B cell (primary cell): ENCODE measurements around the gene DNAH10. TPM values are rescaled to one million over a fixed set of nuclear protein-coding genes. Genes with fewer than 3 reads are reported as not detected.

Source experiments
- ATAC-seq: fragments of 200-7000 bp; cut with Tn5 transposase; one replicate; pipeline ENCODE4 v1.10.0; 2021; ENCODE audit warnings: low read depth, mild to moderate bottlenecking, moderate number of reproducible peaks, moderate library complexity
- CTCF ChIA-PET: fragments of 350-600 bp; sonication (Branson Sonifier 250); formaldehyde crosslinking; loops from one replicate; lab custom pipeline; 2021; ENCODE audit warnings: antibody characterized with exemption, inconsistent platforms; lab: Charles Lee
- POLR2A ChIA-PET: fragments of 350-600 bp; sonication (Branson Sonifier 250); formaldehyde crosslinking; loops from one replicate; lab custom pipeline; 2021; ENCODE audit warnings: antibody characterized with exemption; lab: Charles Lee
- DNase-seq: peaks from one replicate; pipeline ENCODE4 v3.0.0; 2013
- H2AFZ ChIP-seq: 2 replicates; pipeline ENCODE4 v1.6.1; 2012; ENCODE audit warnings: mild to moderate bottlenecking, low read depth, low read length; ENCODE audit not compliant: insufficient read depth, poor library complexity, severe bottlenecking
- H3K27ac ChIP-seq, 2 donors: 1 replicate in 1 of 2; 2 replicates in 1 of 2; pipeline ENCODE4 v1.5.1; 2012 to 2013; ENCODE audit warnings: low read length in 2 of 2, mild to moderate bottlenecking in 2 of 2, moderate library complexity in 1 of 2
- H3K27me3 ChIP-seq, 4 experiments: fragments of 200-600 bp in 1 of 4; sonication (generic) in 1 of 4; replicated peaks in 1 of 4; 1 replicate in 2 of 4; 2 replicates in 2 of 4; pipeline versions ENCODE4 v1.6.1 to v1.7.0; 2013 to 2016; ENCODE audit warnings: low read length in 3 of 4, mild to moderate bottlenecking in 2 of 4, mixed read lengths in 1 of 4, moderate library complexity in 1 of 4; ENCODE audit not compliant: insufficient read depth in 4 of 4, control insufficient read depth in 3 of 4; ENCODE audit errors: control extremely low read depth in 1 of 4
- H3K36me3 ChIP-seq, 2 experiments: replicated peaks in 1 of 2; 1 replicate in 1 of 2; 2 replicates in 1 of 2; pipeline versions ENCODE4 v1.6.1 to v1.7.1; 2013; ENCODE audit warnings: low read length in 1 of 2; ENCODE audit not compliant: insufficient read depth in 2 of 2, control insufficient read depth in 1 of 2; ENCODE audit errors: control extremely low read depth in 1 of 2, extremely low read depth in 1 of 2
- H3K4me1 ChIP-seq, 2 donors: fragments of 200-600 bp in 1 of 2; sonication (generic) in 1 of 2; 1 replicate in 1 of 2; 2 replicates in 1 of 2; pipeline versions ENCODE4 v1.5.1 to v1.6.1; 2013 to 2017; ENCODE audit warnings: low read length in 2 of 2; ENCODE audit not compliant: control insufficient read depth in 2 of 2, insufficient read depth in 2 of 2
- H3K4me2 ChIP-seq: replicated peaks from 2 replicates; pipeline ENCODE3; 2012; ENCODE audit warnings: mild to moderate bottlenecking, low read depth, low read length; ENCODE audit not compliant: poor library complexity, severe bottlenecking
- H3K4me3 ChIP-seq, 5 experiments: fragments of 200-600 bp in 1 of 5; sonication (generic) in 1 of 5; 1 replicate in 3 of 5; 2 replicates in 2 of 5; pipeline versions ENCODE4 v1.5.1 to v1.7.0; 2011 to 2016; ENCODE audit warnings: low read length in 4 of 5, mild to moderate bottlenecking in 4 of 5, low read depth in 2 of 5, control low read depth in 1 of 5, moderate library complexity in 1 of 5; ENCODE audit not compliant: insufficient read depth in 1 of 5; ENCODE audit errors: control extremely low read depth in 1 of 5, extremely low read depth in 1 of 5
- H3K79me2 ChIP-seq: fragments of 200-600 bp; sonication (generic); one replicate; pipeline ENCODE4 v1.6.0; 2016; ENCODE audit warnings: low read length; ENCODE audit not compliant: control insufficient read depth, insufficient read depth
- H3K9ac ChIP-seq: fragments of 200-600 bp; sonication (generic); 2 replicates; pipeline ENCODE4 v1.6.1; 2017; ENCODE audit warnings: mild to moderate bottlenecking, low read length, moderate library complexity
- H3K9me3 ChIP-seq, 3 donors: one replicate each; pipeline versions ENCODE4 v1.6.1 to v1.7.1; 2013; ENCODE audit warnings: low read length in 2 of 3; ENCODE audit not compliant: control insufficient read depth in 2 of 3, insufficient read depth in 1 of 3; ENCODE audit errors: control extremely low read depth in 1 of 3
- H4K20me1 ChIP-seq: 2 replicates; pipeline ENCODE4 v1.6.0; 2012; ENCODE audit warnings: mild to moderate bottlenecking, low read length; ENCODE audit not compliant: insufficient read depth, control insufficient read depth, poor library complexity, severe bottlenecking
- H3K27ac Mint-ChIP-seq: one replicate; pipeline ENCODE4 v1.8.0; 2021; ENCODE audit warnings: mixed read lengths
- H3K27me3 Mint-ChIP-seq: one replicate; pipeline ENCODE4 v1.8.0; 2021; ENCODE audit warnings: mixed read lengths
- H3K4me1 Mint-ChIP-seq: one replicate; pipeline ENCODE4 v1.8.0; 2021; ENCODE audit warnings: mixed read lengths
- H3K4me3 Mint-ChIP-seq: one replicate; pipeline ENCODE4 v1.8.0; 2021; ENCODE audit warnings: mixed read lengths
- H3K9me3 Mint-ChIP-seq: one replicate; pipeline ENCODE4 v1.8.0; 2022; ENCODE audit warnings: mixed read lengths; ENCODE audit not compliant: insufficient read depth
- CTCF ChIP-seq: fragments of 200-600 bp; IDR thresholded peaks from one replicate; pipeline ENCODE4 v1.8.0; 2022; ENCODE audit warnings: antibody characterized with exemption, mild to moderate bottlenecking
- EZH2 ChIP-seq: IDR thresholded peaks from 2 replicates; pipeline ENCODE4 v1.6.1; 2012; ENCODE audit warnings: borderline replicate concordance, low read depth, mild to moderate bottlenecking, moderate library complexity, low read length; ENCODE audit not compliant: insufficient read depth, poor library complexity, severe bottlenecking
- WGBS: methylation state at CpG from one replicate; pipeline ENCODE4 v1.1.5; 2013; ENCODE audit warnings: missing lambda C conversion rate; ENCODE audit not compliant: insufficient coverage; 5-methylcytosine and 5-hydroxymethylcytosine counted together
- intact Hi-C: fragments of 100-400 bp; cut with micrococcal nuclease; formaldehyde crosslinking; loops from one replicate; pipeline ENCODE4 v1.10.0; 2022
- polyA plus RNA-seq: library from polyadenylated mRNA; depleted of rRNA; stranded (reverse); fragments of >200 nt; gene quantifications from 2 replicates; pipeline ENCODE4 v1.2.3, GENCODE V29; 2012
- total RNA-seq, 2 donors: library from RNA; stranded (reverse); fragments of 120-200 nt in 1 of 2; gene quantifications; 1 replicate in 1 of 2; 2 replicates in 1 of 2; pipeline versions ENCODE4 v1.2.3 to v1.2.4, GENCODE V29; 2013 to 2022

Gene DNAH10
- total and polyA plus RNA-seq, 2 donors (not counting 1 experiment from before 2014, with no cell fraction given): 0.24 to 0.99 TPM

GRCh38 chr12:123891011-123891410 lies 128.9 kb downstream of the DNAH10 start:
- H3K27ac Mint-ChIP-seq: no peak overlapping the region
- no peaks in the 10 kb centered on the region for H3K9me3 Mint-ChIP-seq
- no peak overlapping the region for H3K4me2 ChIP-seq
- H3K4me1 ChIP-seq: no peaks in the 10 kb centered on the region
- no peaks in the 10 kb centered on the region for H3K4me1 Mint-ChIP-seq
- H2AFZ ChIP-seq: no peak overlapping the region
- no peaks in the 10 kb centered on the region for H3K27me3 ChIP-seq
- no peak overlapping the region for H3K9ac ChIP-seq
- ATAC-seq (no peak), DNase-seq (no peak)
- H3K4me3 Mint-ChIP-seq: no peak overlapping the region
- TF ChIP-seq CTCF: no peak
- TF ChIP-seq EZH2: no peak
- no peaks in the 10 kb centered on the region for H3K36me3 ChIP-seq
- no peaks in the 10 kb centered on the region for H3K79me2 ChIP-seq
- peaks cover 4% of the 10 kb centered on the region for H3K27me3 Mint-ChIP-seq
- CTCF ChIA-PET: no interaction called here
- H3K27ac ChIP-seq: no peak overlapping the region
- intact Hi-C loops: no loop called here
- H4K20me1 ChIP-seq: no peaks in the 10 kb centered on the region
- no peak overlapping the region for H3K4me3 ChIP-seq
- peaks cover 0 to 4% (median 0%) of the 10 kb centered on the region in 3 donors for H3K9me3 ChIP-seq
- 97% methylated on average over 7 of the region's 7 CpGs for WGBS
- POLR2A ChIA-PET: no interaction called here

- no peak overlapping the region for H3K4me3 ChIP-seq
- H3K9me3 ChIP-seq: peaks cover 0 to 4% (median 0%) of the 10 kb centered on the region in 3 donors
- WGBS: 93% methylated on average over 10 of the region's 15 CpGs
- DNase-seq (no peak), ATAC-seq (no peak)
- no peak overlapping the region for H3K9ac ChIP-seq
- H3K4me2 ChIP-seq: no peak overlapping the region
- no peaks in the 10 kb centered on the region for H4K20me1 ChIP-seq
- CTCF ChIA-PET: no interaction called here
- Mint-ChIP-seq H3K9me3 (no peaks in the 10 kb centered on the region), H3K27ac (no peak overlapping the region), H3K4me3 (no peak overlapping the region), H3K27me3 (peaks cover 4% of the 10 kb centered on the region), H3K4me1 (no peaks in the 10 kb centered on the region)
- TF ChIP-seq EZH2 (no peak), CTCF (no peak)
- no peaks in the 10 kb centered on the region for H3K36me3 ChIP-seq
- H3K79me2 ChIP-seq: no peaks in the 10 kb centered on the region
- POLR2A ChIA-PET: no interaction called here
- no peak overlapping the region for H3K27ac ChIP-seq
- intact Hi-C loops: no loop called here
- H3K4me1 ChIP-seq: no peaks in the 10 kb centered on the region
- H2AFZ ChIP-seq: no peak overlapping the region
- no peaks in the 10 kb centered on the region for H3K27me3 ChIP-seq
Measured at GRCh38 chr12:123891516-123892179, 129.5 kb downstream of the DNAH10 start.
